ENCODE results near the gene ATP10A.

DNA sequence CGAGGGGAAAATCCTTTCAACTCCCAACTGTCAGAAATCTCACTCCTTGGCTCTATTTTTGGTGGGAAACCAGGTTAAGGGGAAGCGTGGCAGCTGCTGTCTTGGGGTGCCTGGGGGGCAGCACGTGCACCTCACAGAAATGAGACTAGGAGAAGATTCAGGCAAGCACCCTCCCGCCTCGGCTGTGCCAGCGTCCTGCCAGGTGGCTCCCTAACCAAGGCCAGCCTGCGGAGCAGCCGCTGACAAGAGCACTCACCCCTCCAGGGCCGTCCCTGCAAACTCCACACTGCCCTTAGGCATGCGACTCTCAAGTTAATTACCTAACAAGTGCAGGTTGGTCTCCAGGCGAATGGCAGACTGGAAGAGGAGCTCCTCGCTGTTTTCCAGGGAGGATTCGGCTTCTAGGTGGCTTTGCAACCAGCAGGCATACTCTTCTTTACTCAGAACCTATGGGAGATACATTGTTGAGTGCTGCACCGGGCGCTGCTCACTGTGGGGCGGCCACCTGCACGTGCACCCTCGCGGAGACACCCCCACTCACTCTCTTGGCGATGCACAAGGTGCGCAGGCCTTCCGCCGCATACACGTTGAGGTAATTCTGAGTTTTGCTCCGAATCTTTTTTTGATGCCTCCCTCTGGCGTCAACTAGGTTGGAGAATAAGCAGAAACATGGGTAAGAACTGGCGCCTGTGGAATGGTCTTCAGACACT, 155.3 kb downstream of the ATP10A start:
- TF ChIP-seq, protein P1, sequence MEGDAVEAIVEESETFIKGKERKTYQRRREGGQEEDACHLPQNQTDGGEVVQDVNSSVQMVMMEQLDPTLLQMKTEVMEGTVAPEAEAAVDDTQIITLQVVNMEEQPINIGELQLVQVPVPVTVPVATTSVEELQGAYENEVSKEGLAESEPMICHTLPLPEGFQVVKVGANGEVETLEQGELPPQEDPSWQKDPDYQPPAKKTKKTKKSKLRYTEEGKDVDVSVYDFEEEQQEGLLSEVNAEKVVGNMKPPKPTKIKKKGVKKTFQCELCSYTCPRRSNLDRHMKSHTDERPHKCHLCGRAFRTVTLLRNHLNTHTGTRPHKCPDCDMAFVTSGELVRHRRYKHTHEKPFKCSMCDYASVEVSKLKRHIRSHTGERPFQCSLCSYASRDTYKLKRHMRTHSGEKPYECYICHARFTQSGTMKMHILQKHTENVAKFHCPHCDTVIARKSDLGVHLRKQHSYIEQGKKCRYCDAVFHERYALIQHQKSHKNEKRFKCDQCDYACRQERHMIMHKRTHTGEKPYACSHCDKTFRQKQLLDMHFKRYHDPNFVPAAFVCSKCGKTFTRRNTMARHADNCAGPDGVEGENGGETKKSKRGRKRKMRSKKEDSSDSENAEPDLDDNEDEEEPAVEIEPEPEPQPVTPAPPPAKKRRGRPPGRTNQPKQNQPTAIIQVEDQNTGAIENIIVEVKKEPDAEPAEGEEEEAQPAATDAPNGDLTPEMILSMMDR (IDR thresholded peaks at IDR 0.05): no peak
- TF ChIP-seq POLR2A (IDR thresholded peaks at IDR 0.05) (no peak), POLR2AphosphoS5 (IDR thresholded peaks at IDR 0.05) (no peak)
